GM18909 (cell line): ENCODE results near the gene KIF26B.

Experiments used
- ATAC-seq: cut with Tn5 transposase; IDR thresholded peaks from one replicate; pipeline ENCODE4 v1.9.1; 2021; ENCODE audit warnings: mild to moderate bottlenecking; ENCODE audit not compliant: unreplicated experiment, poor library complexity

The KIF26B gene

DNA sequence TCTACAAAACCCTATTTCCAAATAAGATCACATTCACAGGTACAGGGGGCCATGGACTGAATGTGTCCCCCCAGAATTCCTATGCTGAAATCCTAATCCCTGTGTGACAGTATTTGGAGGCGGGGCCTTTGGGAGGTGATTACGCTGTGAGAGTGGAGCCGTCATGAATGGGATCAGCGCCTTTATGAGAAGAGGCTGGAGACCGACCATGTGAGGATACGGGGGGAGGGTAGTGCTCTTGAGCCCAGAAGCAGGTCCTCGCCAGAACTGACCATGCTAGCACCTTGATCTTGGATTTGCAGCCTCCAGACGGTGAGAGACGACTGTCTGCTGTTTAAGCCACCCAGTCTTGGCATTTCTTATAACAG lies 23.8 kb upstream of the KIF26B start:
- no peak for ATAC-seq

DNA sequence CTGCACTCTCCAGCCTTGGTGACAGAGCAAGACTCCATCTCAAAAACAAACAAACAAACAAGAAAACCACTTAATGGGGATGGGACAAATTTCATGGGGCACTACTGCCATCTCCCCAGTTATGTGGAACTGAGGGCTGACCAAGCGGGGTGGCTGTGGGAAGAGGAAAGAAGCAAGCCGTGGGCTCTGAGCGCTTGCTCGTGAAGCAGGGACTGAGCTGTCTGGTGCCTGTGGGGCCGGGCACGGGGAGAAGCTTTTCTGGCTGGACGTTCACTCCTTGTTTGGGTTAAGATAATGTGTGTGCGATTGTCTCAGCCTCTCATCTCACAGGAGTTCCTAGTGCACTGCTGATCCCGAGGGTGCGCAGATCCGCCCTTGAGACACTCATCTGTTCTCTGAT lies 22.0 kb upstream of the KIF26B start:
- no peak for ATAC-seq

DNA sequence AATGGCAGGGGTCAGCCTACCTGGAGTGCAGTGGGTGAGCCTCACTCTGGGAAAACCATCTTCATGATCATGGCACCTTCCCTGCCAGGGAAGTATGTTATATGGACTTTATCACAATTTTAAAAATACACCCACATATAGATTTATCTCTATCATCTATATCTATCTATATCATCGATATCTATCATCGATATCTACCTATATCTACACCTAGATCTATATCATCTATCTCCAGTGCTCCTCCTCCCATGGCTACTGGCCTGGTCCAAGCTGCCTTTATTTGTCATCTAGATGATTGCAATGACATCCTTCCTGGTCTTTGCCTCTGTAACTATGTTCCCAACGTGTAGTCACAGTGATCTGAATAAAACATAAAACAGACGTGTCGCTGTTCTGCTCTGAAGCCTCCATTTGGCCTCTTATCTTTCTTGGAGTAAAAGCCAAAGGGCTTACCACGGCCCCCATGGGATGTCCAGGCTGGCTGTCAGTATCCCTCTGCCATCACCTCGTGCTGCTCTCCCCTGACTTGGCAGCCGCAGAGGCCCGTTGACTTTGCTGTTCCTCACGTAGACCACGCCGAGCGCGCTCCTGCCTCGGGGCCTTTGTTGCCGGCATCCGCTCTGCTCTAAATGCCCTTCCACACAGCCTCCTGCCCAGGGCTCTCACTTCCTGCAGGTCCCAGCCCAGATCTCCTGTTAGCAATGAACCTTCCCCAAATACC lies 20.6 kb upstream of the KIF26B start:
- no peak for ATAC-seq

DNA sequence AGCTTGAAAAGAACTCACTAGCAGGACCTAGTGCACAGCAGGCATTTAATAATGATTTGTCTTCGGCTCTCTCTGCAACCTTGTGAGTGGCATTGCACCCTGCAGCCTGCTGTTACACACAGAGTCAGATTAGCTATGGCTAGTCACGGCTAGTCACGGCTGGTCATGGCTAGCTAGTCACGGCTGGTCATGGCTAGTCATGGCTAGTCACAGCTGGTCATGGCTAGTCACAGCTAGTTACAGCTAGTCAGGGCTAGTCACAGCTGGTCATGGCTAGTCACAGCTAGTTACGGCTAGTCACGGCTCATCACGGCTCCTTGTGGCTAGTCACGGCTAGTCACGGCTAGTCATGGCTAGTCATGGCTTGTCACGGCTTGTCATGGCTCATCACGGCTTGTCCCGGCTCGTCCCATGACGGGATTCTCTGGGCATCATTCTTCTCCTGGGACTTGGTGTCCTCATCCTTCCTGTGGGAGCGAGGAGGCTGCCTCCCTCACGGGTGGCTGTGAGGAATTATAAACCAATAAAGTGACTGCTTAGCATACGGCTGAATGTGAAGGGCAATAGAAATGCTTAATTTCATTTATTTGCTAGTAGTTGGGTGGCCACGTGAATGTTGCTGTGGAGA lies 12.5 kb upstream of the KIF26B start:
- ATAC-seq: no peak

DNA sequence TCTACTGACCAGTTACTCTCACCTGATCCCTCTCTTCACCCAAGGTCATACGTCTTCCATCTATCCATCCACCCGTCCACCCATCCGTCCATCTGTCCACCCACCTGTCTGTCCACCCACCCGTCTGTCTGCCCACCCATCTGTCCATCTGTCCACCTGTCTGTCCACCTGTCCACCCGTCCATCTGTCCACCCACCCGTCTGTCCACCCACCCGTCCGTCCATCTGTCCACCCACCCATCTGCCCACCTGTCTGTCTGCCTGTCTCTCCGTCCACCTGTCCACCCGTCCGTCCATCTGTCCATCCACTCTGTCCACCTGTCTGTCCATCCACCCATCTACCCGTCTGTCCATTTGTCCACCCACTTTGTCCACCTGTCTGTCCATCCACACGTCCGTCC lies 11.8 kb upstream of the KIF26B start:
- no peak for ATAC-seq

DNA sequence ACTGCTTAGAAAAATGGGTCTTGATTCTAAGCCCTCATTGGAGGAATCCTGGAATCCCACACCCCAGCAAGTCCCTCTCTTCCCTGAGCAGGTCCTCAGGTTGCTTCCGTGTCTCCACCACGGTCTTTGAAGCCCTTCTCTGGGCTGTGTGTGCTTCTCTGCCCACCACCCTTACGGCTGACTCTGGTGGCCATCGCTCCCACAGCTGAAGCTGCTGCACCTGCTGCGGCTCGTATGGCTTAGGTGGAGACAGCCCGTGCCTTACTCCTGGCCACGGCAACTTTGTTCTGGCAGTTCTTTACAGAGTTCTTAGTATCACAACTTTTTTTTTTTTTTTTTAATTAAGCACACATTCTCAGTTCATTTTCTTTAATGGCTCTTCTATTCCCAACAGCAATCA lies 10.9 kb upstream of the KIF26B start:
- ATAC-seq: no peak

DNA sequence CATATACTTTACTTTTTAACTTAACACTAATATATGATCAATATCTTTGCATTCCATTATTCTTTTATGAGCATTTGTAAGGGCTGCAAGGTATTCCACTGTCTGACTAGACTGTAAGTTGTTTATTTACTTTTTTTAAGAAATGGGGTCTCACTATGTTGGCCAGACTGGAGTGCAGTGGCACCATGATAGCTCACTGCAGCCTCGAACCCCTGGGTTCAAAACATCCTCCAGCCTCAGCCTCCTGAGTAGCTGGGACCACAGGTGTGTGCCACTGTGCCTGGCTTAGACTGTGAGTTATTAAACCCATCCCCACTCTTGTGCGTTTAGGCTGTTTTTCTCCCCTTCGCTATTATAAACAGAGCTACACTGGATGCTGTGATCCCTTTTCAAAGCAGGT lies 6.7 kb upstream of the KIF26B start:
- no peak for ATAC-seq

DNA sequence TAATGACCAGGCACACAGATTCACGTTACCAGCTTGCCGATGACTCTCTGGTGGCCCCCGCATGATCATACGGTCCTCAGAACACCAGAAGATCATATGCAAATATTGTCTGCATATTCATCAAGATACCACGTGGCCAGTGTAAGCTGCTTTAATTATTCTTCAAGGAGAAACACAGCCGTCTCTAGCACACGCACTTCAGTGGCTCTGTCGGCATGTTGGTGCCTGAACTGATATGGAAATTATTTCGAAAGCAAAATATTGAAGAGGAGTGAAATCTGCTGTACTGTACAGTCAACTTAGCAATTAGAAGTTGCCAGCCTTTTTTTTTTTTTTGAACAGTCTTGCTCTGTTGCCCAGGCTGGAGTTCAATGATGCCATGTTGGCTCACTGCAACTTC lies 5.9 kb upstream of the KIF26B start:
- no peak for ATAC-seq

DNA sequence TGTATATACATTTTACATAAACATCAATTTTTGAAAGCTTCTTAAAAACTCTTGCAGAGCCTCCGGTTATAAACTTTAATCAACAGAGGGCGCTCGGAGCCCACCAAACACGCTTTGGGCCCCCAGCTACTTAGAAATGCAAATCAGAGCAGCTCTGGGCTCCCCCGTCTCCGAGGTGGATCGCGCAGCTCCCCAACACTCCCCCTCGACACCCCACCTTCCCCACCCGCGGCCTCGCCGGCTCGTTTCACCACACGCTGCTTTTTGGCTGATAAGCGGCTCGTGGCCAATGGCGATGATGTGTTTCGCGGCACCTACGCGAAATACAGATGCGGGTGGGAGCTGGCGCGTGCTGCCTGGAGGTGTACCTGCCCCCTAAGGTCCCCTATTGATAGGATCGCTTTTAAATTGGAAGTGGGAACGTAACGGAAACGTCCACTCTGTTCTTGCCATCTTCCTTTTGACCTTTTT lies 1.7 kb upstream of the KIF26B start:
- ATAC-seq: no peak

DNA sequence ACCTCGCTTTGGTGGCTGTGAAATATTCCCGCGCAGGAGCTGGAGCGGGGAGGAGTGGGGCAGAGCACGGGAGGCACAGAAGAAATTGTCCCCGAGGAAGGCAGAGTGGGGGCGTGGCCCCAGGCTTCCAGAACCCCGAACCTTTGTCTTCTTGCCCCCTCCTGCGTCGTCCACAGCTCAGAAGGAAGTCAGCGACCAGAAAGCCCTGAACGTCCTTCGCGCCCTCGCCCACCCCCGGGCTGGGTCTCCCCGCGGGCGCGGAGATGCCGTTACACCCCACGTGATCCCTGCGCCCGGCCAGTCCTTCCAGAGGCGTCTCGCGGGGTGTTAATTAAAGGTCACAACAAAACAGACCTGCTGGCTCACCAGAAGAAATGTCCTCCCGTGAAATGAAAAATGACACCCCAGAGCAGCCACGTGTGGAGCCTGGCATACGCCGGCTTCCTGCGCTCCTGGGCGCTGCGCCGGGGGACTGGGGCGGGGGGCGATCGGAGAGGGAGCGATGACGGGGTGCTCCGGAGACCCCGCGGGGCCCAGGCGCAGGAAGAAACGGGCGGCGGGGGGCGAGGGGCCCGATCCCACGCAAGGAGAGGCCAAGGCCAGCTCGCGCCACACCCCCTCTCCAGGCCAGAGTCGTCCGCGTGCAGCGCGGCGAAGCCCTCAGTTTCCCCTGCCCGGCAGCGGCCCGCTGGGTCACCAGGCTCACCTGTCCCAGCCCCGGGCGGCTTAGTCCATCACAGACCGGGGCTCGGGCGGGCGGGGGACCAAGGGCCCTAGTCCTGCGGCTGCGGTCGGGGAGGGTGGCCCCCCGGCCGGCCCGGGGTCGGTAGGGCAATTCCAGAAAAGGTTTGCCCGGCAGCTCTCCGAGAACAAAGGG lies 995 bp upstream of the KIF26B start:
- no peak for ATAC-seq

DNA sequence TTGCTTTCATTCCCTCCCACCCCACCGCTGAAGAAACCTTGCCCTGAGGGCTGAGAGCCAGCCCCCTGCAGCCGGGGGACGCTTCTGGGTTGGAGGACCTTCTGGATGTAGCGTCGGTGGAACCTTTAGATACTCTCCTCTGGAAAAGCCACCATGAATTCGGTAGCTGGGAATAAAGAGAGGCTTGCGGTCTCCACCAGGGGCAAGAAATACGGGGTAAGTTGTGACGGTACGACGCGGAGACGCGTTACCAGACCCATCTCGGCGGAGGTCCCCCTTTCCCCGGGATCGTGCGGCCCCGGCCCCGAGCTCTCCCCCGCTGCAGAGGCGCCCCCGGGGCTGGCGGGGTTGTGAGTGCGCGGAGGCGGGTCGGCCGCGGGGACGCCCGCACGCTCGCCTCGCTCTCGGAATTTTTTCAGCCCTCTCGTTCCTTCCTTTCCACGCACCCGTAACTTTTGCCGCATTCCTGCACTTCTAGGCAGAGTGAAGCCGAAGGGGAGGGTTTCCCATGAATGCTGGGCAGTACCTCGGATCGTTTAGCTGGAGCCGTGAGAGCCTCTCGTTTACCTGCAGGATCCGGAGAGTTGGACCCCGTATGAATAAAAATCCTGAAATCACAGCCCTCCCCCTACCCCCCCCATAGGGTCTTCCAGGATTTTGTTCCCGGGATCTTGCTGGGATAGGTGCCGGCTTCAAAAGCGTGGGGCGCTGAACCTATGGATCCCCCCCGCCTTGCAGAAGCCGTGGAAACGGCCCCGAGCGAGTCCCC lies 671 bp downstream of the KIF26B start:
- no peak for ATAC-seq

DNA sequence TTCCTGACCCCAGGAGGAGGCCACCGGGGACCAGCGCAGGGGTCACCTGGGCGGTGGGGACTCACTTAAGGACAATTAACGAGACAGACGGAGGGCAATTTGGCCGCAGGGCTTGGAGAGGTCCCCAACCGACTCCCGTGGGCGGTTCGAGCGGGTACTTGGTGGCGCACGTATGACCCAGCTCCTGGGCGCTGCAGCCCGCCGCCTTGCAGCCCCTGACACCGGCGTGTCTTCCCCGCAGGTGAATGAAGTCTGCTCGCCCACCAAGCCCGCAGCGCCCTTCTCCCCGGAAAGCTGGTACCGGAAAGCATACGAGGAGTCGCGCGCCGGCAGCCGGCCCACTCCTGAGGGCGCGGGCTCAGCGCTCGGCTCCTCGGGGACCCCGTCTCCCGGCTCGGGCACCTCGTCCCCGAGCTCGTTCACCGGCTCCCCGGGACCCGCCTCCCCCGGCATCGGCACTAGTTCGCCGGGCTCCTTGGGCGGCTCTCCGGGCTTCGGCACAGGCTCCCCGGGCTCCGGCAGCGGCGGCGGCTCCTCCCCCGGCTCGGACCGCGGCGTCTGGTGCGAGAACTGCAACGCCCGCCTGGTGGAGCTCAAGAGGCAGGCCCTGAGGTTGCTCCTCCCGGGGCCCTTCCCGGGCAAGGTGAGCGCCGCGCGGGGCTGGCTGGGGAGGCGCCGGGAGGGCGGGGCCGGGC lies 1.4 kb downstream of the KIF26B start:
- peak; percentile 95 for ATAC-seq

DNA sequence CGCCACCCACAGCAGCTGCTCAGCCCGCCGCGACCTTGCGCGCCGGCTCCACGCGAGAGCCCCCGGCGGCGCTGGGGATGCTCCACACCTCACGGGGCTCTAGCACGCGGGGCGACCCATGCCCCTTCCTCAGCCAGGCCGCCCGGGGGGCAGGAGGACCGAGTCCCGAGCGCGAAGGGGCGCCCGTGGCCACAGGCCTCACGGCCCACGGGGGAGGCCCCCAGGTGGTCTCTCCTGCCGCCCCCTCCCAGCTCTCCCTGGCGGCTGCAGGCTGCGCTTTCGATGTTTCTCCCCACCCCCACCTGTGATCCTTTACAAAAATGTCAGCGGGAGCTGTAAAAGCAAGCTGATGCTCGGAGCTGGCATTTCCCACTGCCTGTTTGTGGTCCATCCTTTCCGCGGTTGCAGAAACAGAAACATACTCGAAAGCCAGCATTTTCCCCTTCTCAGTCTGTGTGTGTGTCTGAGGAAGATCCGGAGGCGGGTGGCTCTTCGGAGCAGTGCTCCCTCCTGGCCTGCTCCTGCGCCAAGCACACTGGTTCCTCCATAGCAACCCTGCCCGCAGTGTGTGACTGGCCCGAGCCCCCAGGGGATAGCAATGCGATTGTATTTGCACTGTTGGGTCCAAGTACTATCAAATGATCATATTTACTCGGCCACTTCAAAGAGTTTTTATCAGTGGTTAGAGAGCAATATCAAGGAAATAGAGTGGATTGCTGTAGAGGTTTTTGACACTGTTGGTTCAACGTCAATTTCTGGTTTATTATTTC lies 2.1 kb downstream of the KIF26B start:
- ATAC-seq: no peak

DNA sequence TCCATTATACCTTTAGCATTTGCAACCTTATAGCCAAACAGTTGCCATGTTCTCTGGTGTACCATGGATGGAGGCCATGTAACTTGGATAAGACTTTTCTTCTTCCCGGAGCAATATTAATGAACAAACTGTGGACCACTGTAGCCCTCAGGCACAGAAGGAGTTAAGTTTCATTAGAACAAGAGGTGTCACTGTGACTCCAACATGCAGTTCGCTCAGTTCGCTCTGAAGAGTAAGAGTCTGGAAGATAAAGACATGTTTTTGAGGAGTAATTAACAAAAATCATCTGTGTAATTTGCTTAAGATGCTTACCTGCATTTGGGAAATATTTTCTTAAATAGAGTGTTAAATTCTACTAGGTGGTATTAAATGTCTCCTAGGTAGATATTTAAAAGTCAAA lies 4.1 kb downstream of the KIF26B start:
- ATAC-seq: no peak

DNA sequence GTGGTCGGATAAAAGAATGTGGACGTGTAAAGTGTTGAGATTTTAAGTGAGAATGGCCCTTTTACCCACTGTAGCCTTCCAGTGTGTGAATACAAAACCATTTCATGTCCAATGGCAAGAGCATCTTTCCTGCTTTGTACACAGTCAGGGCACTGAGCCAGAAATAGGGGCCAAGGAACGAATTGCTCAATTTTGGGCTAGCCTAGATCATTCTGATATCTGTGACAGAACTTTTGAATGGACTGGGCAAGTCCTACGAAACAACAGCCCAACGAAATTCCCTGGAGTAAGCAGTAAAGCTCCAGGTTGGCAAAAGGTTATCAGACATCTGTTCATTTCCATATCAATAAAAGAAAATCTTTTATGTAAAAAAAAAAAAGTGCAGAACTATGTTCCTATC lies 5.5 kb downstream of the KIF26B start:
- ATAC-seq: no peak

DNA sequence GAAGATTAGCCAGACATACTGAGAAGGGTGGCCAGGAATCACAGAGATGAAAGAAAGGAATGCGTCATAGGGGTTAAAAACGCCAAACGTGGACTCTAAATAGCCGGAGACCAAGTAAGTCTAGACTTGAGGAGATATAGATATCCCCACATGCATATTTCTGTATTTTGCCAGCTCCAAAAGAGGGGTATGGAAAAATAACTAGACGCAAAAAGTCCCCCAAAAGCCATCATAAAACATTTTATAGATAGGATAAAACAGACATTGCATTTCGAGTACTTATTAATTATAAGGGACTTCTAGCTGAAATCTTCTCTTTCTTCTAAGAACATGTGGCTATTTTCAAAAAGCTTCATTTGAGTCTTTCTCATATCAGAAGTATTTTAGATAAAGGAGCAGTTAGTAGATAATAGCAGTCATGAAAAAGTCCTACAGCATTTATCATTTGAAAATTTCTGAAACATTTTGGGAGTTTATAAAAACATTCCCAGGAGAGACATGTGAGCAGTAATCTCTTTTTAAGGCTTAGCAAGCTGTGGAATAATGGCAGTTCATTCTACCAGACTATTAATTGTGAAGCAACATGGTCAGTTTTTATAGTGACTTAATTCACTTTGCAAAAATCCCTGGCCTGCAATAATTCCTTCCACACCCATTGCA lies 6.1 kb downstream of the KIF26B start:
- ATAC-seq: no peak

DNA sequence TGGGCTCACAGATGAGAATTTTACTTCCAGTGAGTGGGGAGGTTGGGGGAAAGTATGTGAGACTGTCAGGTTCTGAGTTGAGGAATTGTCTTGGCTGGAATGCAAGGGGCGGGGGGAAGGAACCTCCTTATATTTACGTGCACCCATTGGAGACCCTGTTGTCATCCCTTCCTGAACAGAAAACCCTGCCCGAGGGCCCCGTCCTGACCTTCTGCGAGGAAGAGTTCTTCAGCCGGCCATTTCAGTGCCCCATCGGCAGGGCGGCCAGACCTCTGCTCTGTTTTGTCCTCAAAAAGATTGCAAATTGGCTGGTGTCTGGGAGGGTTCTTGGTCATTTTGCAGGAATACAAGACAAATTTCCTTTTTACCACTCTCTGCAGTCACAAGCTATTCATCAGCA lies 7.1 kb downstream of the KIF26B start:
- no peak for ATAC-seq

DNA sequence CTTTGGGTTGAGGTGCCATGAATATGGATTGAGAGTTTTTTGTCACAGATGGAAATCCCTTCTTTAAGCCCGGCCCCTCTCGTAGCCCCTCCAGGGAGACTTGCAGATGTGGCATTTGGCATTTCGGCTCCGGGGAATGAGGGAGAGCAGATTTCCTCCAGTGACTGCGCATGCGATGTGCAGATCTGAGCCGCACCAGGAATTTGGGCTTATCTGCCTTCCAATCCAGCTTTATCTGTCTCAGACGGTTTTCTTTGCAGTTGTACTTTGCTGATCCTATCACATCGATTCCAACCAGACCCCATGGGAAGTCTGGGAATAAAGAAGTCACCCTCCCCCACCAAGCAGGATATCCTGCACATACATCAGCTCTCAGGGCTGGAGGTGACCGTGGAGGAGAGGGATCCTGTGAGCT lies 11.7 kb downstream of the KIF26B start:
- ATAC-seq: no peak

DNA sequence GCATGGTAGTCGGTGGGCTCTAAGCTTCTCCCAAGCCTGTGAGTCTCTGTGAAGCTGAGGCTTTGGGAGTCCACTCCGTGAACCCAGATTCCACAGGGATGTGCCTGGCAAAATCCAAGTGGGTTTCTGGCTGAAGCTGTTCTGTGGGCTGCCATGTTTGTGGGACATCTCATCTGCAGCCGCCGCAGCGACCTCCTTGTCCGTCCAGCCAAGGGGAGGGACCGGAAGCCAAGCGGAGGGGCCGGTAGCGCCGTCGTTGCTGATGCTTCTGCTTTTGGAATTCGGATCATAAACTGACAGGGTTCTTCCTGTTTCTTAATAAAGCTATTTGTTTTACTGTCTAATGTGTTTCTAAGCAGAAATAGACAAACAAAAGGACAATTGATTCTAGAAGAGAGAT lies 13.3 kb downstream of the KIF26B start:
- no peak for ATAC-seq
